NCI-H82 treated with DMSO at 0.1 percent for 48 hours (cell line): ENCODE data around the gene NOVA2.

Source experiments
- DNase-seq: peaks from one replicate; lab custom pipeline; 2025; ENCODE audit not compliant: unreplicated experiment; lab: John Stamatoyannopoulos, UW

Gene NOVA2

GRCh38 chr19:45929247-45929646, 44.4 kb downstream of the NOVA2 start:
- DNase-seq: no peak

GRCh38 chr19:45927565-45928261, 46.0 kb downstream of the NOVA2 start:
- DNase-seq: peak; percentile 81

GRCh38 chr19:45924891-45925447, 48.7 kb downstream of the NOVA2 start:
- DNase-seq: no peak

- DNase-seq: no peak
These were observed 51.4 kb downstream of the NOVA2 start for GRCh38 chr19:45922281-45922680.

- DNase-seq: no peak
These were observed 53.2 kb downstream of the NOVA2 start for GRCh38 chr19:45920458-45920857.

DNA sequence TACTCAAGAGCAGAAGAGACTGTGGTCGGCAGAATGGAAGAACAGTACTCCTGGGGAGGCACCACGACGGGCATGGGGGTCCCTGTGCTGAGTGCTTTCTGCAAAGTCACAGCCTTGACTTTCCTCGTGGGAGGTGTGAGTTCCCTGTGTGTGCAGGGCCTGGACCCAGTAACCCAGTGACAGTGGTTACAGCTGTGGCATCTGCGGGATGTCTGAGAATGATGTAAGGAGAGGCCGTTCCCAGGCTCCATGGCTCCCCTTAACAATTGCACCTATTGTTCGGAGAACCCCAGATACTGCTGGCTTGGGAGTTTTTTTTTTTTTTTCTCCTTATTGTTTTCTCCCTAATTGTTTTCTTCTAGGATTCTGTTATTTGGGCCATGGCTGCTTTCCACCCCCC, 54.0 kb downstream of the NOVA2 start:
- DNase-seq: no peak

DNA sequence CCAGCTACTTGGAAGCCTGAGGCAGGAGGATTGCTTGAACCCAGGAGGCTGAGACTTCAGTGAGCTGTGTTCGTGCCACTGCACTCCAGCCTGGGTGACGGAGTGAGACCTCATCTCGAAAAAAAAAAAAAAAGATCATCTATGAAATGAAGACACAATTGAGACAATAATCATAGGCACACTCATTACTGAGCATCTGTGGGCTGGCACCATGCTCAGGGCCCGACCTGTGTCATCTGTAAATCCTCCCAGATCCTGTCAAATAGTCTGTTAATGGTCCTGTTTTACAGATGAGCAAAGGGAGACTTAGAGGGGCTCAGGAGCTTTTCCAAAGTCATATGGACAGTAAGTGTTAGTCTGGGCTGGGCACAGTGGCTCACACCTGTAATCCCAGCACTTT, 54.9 kb downstream of the NOVA2 start:
- DNase-seq: no peak

DNA sequence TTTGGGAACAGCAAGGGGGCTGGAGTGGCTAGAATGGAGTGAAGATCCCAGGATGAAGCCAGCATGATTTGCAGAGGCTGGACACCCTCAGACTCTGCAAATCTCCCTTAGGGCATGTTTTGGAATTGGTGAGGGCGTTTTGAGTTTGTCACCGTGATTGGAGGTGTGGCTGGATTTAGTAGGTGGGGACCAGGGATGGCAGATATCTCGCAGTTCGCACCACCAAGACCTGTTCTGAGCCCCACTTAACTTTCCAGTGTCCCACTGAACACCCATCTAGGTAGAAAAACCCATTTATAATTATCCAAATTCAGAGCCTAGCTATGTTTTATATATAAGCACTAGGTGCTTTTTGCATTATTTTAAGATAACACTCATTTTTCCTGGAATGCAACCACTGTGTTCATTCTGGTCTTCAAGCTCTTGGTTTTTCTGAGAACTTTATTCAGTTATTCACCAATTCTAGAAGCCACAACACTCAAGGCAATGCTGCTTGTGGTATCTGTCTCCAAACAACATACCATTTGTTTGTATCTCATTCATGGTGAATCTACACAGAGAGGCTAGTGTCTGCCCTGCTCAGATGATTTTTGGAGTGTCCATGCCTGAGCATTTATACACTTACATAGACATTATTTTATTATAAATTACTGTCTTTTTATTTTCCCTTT, 56.1 kb downstream of the NOVA2 start:
- DNase-seq: no peak

DNA sequence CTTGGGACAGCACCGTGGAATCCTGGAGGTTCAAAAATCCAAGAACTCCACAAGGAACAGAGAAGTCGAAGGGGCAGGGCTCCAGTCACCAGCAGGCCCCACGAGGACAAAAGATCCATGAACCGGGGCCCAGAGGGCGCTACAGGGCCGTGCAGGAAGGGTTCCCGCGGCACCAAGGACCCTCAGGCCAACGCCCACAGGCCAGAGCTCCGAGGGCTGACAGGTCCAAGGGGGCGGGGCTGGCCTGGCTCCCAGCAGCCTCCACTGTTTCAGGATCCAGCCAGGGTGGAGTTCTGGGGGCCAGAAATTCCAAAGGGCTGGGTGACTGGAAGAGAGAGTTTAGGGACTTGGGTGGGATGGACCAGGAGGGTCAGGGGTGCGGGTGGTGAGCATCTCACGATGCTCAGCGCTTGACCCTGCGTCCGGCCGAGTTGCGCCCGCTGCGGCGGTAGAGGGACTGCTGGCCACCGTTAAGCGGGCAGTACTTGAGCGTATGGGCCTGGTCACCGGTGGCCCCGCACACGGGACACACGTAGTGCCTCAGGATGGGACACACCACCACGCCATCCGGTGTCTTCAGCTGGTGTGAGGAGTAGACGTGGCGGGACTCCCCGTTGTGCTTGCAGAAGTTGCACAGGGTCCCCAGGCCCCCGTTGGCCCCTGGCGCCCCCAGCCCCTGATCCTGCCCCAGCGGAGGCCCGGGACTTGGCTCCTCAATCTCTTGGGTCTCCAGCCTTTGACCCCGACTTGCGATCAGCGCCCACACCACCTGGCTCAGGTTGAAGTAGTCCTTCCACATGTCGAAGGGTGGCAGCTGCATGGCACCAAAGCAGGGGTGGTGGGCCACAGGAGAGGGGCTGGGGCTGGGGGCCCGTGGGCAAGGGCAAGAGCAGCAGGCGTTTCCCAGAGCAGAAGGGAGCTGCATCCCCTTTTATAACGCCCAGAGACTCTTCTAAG, 59.5 kb downstream of the NOVA2 start, which contains the start of gene NANOS2:
Gene NANOS2, minus strand, starts transcription at position 905 of the 957 bp plus-strand sequence. Its CDS starts 85 bp downstream, at position 820.
- no peak for DNase-seq

DNA sequence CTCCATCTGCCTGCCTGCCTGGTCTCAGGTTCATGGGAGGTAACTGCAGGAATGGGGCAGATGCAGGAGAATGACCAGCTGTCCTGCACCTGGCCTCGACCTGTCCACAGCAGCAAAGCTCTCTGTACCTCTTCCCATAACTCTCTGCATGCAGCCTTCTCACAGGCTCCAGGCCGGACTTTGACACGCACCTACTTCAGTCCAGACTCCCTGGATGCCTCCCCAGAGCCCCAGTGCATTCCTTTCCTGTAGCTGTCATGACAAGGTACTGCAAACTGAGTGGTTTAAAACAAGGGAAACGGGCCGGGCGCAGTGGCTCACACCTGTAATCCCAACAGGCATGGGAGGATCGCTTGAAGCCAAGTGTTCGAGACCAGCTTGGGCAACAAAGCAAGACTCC, 62.4 kb downstream of the NOVA2 start:
- DNase-seq: no peak

GRCh38 chr19:45908956-45909355, 64.7 kb downstream of the NOVA2 start:
- DNase-seq: no peak

- no peak for DNase-seq
These were observed 67.4 kb downstream of the NOVA2 start for GRCh38 chr19:45906221-45906620.

DNA sequence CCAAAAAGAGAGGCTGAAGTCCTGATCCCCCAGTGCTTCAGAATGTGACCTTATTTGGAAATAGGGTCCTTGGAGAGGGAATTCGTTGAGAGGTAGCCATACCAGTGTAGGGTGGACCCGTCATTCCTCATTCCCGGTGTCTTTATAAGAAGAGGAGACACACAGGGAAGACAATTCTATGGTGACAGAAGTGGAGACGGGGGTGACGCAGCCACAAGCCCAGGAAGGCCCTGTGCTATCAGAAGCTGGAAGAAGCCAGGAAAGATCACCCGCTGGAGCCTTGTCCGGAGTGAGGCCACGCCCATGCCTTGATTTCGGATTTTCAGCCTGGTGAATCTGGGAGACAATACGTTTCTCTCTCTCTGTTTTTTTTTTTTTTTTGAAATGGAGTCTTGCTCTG, 68.7 kb downstream of the NOVA2 start:
- no peak for DNase-seq

DNA sequence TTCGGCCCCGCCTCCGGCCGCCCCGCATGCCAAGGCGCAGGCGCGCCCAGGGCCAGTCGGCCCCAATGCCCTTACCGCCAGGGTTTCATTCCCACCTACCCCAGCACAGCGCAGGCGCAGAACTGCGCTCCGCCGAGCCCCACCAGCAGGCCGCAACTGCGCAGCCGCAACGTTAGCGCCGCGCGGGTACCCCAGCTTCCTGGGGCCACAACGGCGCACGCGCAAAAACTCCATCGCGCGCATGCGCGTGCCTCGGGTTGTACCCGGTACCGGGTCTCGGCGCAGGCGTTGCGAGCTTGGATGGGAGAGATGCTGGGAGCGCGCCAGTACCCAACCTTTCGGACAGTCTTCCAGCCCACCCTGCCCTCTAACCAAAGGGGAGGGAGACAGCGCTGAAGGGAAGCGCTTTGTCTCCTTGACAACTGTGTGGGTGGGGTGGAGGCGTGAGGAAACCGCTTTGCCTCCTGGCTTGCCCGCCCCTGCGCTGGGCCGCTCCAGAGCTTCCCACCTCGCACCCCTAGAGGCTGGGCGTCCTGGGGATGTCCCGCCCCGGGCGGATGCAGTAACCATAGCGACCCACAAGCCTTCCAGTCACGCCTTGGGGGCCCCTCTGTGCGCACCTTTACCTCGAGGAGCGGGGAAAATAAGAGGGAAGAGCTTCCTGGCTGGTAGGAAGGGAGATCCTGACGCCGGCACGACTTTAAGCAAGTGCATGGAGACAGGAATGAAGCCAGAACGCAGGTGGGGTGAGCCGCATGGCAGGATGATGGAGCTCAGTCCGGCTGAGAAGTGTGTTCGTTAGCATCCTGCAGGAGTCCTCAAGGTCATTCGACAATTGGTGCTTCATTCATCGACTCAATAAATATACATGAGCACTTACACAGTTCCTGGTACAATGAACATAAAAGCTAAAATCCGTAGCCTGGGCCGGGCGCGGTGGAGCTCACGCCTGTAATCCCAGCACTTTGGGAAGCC, 70.7 kb downstream of the NOVA2 start:
- DNase-seq: peak; percentile 88

DNA sequence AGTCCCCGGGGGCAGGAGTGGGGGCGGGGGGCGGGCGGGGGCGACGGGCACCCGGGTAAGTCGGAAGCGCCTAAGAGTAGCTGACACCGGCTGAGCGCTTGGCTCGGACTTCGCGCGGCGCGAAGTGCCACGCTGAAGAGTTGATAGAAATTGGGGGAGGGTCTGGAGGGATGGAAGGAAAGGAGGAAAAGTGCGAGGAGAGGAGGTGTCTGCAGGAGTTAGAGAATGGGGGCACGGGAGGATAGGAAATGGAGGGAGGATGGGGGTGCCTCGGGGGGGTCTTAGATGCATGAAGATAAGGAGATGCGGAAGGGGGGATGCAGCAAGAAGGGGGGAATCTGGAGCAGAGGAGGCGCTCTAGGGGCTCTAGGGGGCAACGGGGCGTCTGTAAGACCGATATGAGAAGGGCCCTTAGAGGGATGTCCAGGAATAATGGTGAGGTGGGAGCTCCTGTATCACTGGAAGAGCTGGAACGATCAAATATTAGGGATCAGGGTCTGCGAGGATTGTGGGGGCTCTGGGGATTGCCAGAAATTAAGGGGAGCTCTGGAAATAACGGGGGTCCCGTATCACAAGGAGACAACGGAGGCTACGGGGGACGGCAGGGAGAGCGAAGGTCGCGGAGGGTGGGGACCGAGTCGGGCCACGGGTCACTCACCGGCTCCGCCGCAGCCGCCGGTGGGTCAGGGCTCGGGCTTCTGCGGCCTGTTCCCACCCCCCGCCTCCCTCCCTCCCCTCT, 71.6 kb downstream of the NOVA2 start, which contains the start of gene MYPOP:
Gene MYPOP, minus strand, starts transcription at position 702 of the 739 bp plus-strand sequence. CDS start 840 bp downstream, outside the sequence.
- peak; percentile 12 for DNase-seq

GRCh38 chr19:45901432-45901911, 72.2 kb downstream of the NOVA2 start:
- no peak for DNase-seq

DNA sequence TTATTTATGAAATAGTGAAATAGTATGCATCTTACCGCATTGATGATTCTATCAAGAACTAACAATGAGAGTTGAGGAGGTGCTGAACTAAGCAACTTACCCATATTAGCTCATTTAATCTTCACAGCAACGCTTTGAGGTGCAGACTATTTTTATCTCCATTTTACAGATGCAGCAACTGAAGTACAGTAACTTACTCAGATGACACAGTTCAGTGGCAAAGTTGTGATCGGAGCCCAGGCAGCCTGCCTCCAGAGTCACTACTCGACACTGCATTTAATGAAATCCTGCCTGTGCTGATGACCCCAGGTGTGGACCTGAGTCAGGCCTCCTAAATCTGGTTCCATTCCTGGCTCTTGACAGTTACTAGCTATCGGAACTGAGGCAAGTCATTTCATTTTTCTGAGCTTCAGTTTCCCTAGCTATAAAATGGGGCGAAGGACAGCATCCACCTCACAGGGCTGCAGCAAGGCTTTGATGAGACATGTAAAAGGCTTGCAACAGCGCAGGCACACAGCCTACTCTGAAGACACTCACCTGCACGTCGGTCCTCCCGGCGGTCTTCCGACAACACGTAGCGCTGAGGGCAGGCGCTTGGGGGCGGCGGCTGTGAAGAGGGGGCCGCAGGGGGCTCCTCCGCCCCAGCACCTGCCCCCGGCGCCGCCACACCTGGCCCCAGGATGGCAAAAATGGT, 72.8 kb downstream of the NOVA2 start:
- DNase-seq: no peak

DNA sequence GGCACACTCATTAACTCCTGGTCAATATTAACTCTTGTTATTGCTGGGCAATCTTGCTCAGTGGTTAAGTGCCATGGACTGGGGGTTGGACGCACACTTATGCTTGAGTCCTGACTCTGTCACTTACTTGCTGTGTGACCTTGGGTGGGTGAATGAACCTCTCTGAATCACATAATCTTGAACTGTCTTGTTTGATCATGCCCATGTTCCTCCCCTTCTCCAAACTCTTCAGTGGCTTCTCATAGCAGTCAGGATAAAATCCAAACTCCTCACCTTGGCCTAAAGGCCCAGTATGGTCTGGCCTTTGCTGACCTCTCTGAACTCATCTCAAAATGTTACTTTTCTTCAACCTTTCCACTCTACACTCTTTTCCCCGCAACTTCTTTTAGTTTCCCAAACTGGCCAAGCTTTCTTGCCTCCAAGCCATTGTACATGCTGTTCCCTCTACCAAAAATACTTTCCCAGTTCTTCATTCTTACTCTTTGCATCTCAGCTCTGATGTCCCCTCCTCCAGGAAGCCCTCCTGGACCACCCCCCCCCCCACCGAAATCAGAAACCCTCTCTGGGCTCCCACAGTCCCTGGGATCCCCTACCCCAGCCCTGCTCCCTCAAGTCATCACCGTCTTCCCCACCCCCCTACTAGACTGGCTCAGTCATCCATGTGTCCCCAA, 73.6 kb downstream of the NOVA2 start:
- no peak for DNase-seq
